Activated CD4-positive, alpha-beta T cell treated with anti-CD3 and anti-CD28 coated beads for 36 hours (primary cell): Measurements from ENCODE around the gene PUS10. TPM values are rescaled to one million over a fixed set of nuclear protein-coding genes. Genes with fewer than 3 reads are reported as not detected.

Experiments
- ATAC-seq: fragments of 200-7000 bp; cut with Tn5 transposase; one replicate; pipeline ENCODE4 v1.10.0; 2021; ENCODE audit warnings: mild to moderate bottlenecking, moderate library complexity
- CTCF ChIA-PET: fragments of 350-600 bp; sonication (Branson Sonifier 250); formaldehyde crosslinking; loops from one replicate; lab custom pipeline; 2021; ENCODE audit warnings: antibody characterized with exemption; lab: Charles Lee
- POLR2A ChIA-PET: fragments of 350-600 bp; sonication (Branson Sonifier 250); formaldehyde crosslinking; loops from one replicate; lab custom pipeline; 2021; ENCODE audit warnings: antibody characterized with exemption, inconsistent platforms; lab: Charles Lee
- DNase-seq: peaks from one replicate; pipeline ENCODE4 v3.0.0-alpha.2; 2020
- H3K27ac Mint-ChIP-seq: one replicate; pipeline ENCODE4 v1.8.0; 2021; ENCODE audit warnings: mixed read lengths
- H3K27me3 Mint-ChIP-seq: one replicate; pipeline ENCODE4 v1.8.0; 2021; ENCODE audit warnings: mixed read lengths
- H3K36me3 Mint-ChIP-seq: one replicate; pipeline ENCODE4 v1.8.0; 2021; ENCODE audit warnings: low read depth, mixed read lengths
- H3K4me1 Mint-ChIP-seq: one replicate; pipeline ENCODE4 v1.8.0; 2021; ENCODE audit warnings: mixed read lengths
- H3K4me3 Mint-ChIP-seq: one replicate; pipeline ENCODE4 v1.8.0; 2021; ENCODE audit warnings: mild to moderate bottlenecking, moderate library complexity, mixed read lengths
- H3K9me3 Mint-ChIP-seq: one replicate; pipeline ENCODE4 v1.8.0; 2021; ENCODE audit warnings: low read depth, mixed read lengths
- intact Hi-C, 2 experiments: fragments of 100-400 bp; cut with DNase I in 1 of 2; cut with micrococcal nuclease in 1 of 2; formaldehyde crosslinking; loops; one replicate each; pipeline versions ENCODE4 v1.14.2 to v1.15.1; 2022 to 2024; cut with DNase I, micrococcal nuclease
- total RNA-seq, 2 experiments: library from RNA; stranded (reverse); gene quantifications; one replicate each; pipeline ENCODE4 v1.2.3, GENCODE V29; 2021

PUS10 gene
- total RNA-seq, 2 experiments from 2014 or later: 8.5 to 8.9 TPM

GRCh38 chr2:60958361-60958760 is 59.7 kb downstream of the PUS10 start:
- no peak for DNase-seq
- no peak for ATAC-seq
- Mint-ChIP-seq H3K4me1 (peaks cover 10% of the 10 kb centered on the region), H3K27ac (no peak overlapping the region), H3K4me3 (no peak overlapping the region), H3K9me3 (no peaks in the 10 kb centered on the region), H3K27me3 (no peaks in the 10 kb centered on the region), H3K36me3 (peaks cover 11% of the 10 kb centered on the region)
- ChIA-PET POLR2A (no interaction called here), CTCF (interaction anchor here (0.6 to 1.4 kb wide), 4 partner anchors 13 to 213 kb away, joined by 3 to 5 read pairs (median 4); no protein-coding TSS in a partner anchor)
- intact Hi-C loops: no loop called here

GRCh38 chr2:60957643-60958042 is 60.4 kb downstream of the PUS10 start:
- Mint-ChIP-seq H3K4me1 (peaks cover 8% of the 10 kb centered on the region), H3K27me3 (no peaks in the 10 kb centered on the region), H3K9me3 (no peaks in the 10 kb centered on the region), H3K27ac (no peak overlapping the region), H3K4me3 (no peak overlapping the region), H3K36me3 (peaks cover 15% of the 10 kb centered on the region)
- POLR2A ChIA-PET: no interaction called here
- CTCF ChIA-PET: interaction anchor here (0.6 to 1.4 kb wide), 5 partner anchors 13 to 213 kb away, joined by 3 to 5 read pairs (median 4); no protein-coding TSS in a partner anchor
- intact Hi-C loops: no loop called here
- DNase-seq (no peak), ATAC-seq (no peak)

GRCh38 chr2:60957224-60957623 is 60.8 kb downstream of the PUS10 start:
- intact Hi-C loops: no loop called here
- Mint-ChIP-seq H3K36me3 (peaks cover 15% of the 10 kb centered on the region), H3K4me3 (no peak overlapping the region), H3K27me3 (no peaks in the 10 kb centered on the region), H3K4me1 (peaks cover 8% of the 10 kb centered on the region), H3K9me3 (no peaks in the 10 kb centered on the region), H3K27ac (no peak overlapping the region)
- POLR2A ChIA-PET: no interaction called here
- DNase-seq: no peak
- no peak for ATAC-seq
- CTCF ChIA-PET: interaction anchor here (0.9 to 1.4 kb wide), 4 partner anchors 11 to 42 kb away, joined by 3 to 5 read pairs (median 3); no protein-coding TSS in a partner anchor

GRCh38 chr2:60954139-60954538 is 63.9 kb downstream of the PUS10 start:
- no peak overlapping the region for H3K27ac Mint-ChIP-seq
- intact Hi-C loops: no loop called here

GRCh38 chr2:60948926-60949579 is 69.0 kb downstream of the PUS10 start:
- CTCF ChIA-PET: interaction anchor here (1.3 to 1.4 kb wide), 2 partner anchors 16 to 130 kb away, joined by 3 read pairs; no protein-coding TSS in a partner anchor
- H3K9me3 Mint-ChIP-seq: no peaks in the 10 kb centered on the region
- ATAC-seq (peak; percentile 66), DNase-seq (no peak)
- H3K27me3 Mint-ChIP-seq: no peaks in the 10 kb centered on the region
- intact Hi-C loops: no loop called here
- H3K4me1 Mint-ChIP-seq: peaks cover 15% of the 10 kb centered on the region
- no peak overlapping the region for H3K27ac Mint-ChIP-seq
- peaks cover 22% of the 10 kb centered on the region for H3K36me3 Mint-ChIP-seq
- H3K4me3 Mint-ChIP-seq: no peak overlapping the region
- POLR2A ChIA-PET: no interaction called here

More at GRCh38 chr2:60954139-60954538, 63.9 kb downstream of the PUS10 start:
- no peak for DNase-seq
- ChIA-PET POLR2A (no interaction called here), CTCF (interaction anchor here (0.6 to 2.2 kb wide), 5 partner anchors 11 to 1064 kb away, joined by 3 to 6 read pairs (median 4); no protein-coding TSS in a partner anchor)
- peaks cover 19% of the 10 kb centered on the region for H3K36me3 Mint-ChIP-seq
- H3K9me3 Mint-ChIP-seq: no peaks in the 10 kb centered on the region
- H3K4me1 Mint-ChIP-seq: peaks cover 11% of the 10 kb centered on the region
- no peaks in the 10 kb centered on the region for H3K27me3 Mint-ChIP-seq
- ATAC-seq: peak; percentile 85
- H3K4me3 Mint-ChIP-seq: no peak overlapping the region

GRCh38 chr2:60948161-60948560 is 69.9 kb downstream of the PUS10 start:
- Mint-ChIP-seq H3K36me3 (peaks cover 17% of the 10 kb centered on the region), H3K4me3 (no peak overlapping the region), H3K4me1 (peaks cover 11% of the 10 kb centered on the region), H3K27me3 (no peaks in the 10 kb centered on the region), H3K9me3 (no peaks in the 10 kb centered on the region), H3K27ac (no peak overlapping the region)
- ATAC-seq (no peak), DNase-seq (no peak)
- ChIA-PET CTCF (no interaction called here), POLR2A (interaction anchor here (0.7 kb wide), 1 partner anchor 47 kb away, joined by 3 read pairs; no protein-coding TSS in a partner anchor)
- intact Hi-C loops: no loop called here

GRCh38 chr2:60947056-60947455 is 71.0 kb downstream of the PUS10 start:
- no peaks in the 10 kb centered on the region for H3K9me3 Mint-ChIP-seq
- no peak overlapping the region for H3K27ac Mint-ChIP-seq
- ATAC-seq (no peak), DNase-seq (no peak)
- H3K27me3 Mint-ChIP-seq: no peaks in the 10 kb centered on the region
- POLR2A ChIA-PET: no interaction called here
- peaks cover 17% of the 10 kb centered on the region for H3K36me3 Mint-ChIP-seq
- CTCF ChIA-PET: interaction anchor here (0.6 to 1.5 kb wide), 3 partner anchors 8 to 1637 kb away, joined by 3 to 4 read pairs (median 3); no protein-coding TSS in a partner anchor
- intact Hi-C loops: no loop called here
- no peak overlapping the region for H3K4me3 Mint-ChIP-seq
- H3K4me1 Mint-ChIP-seq: peaks cover 11% of the 10 kb centered on the region

- DNase-seq (no peak), ATAC-seq (no peak)
- no peaks in the 10 kb centered on the region for H3K27me3 Mint-ChIP-seq
- no peak overlapping the region for H3K27ac Mint-ChIP-seq
- H3K36me3 Mint-ChIP-seq: peaks cover 15% of the 10 kb centered on the region
- ChIA-PET CTCF (interaction anchor here (0.8 to 1.6 kb wide), 7 partner anchors 9 to 238 kb away, joined by 3 to 5 read pairs (median 4); no protein-coding TSS in a partner anchor), POLR2A (no interaction called here)
- intact Hi-C loops: no loop called here
- H3K9me3 Mint-ChIP-seq: no peaks in the 10 kb centered on the region
- no peak overlapping the region for H3K4me3 Mint-ChIP-seq
- H3K4me1 Mint-ChIP-seq: peaks cover 11% of the 10 kb centered on the region
Observed at GRCh38 chr2:60945341-60945740, 72.7 kb downstream of the PUS10 start.

- no peak overlapping the region for H3K27ac Mint-ChIP-seq
- no peaks in the 10 kb centered on the region for H3K27me3 Mint-ChIP-seq
- H3K9me3 Mint-ChIP-seq: no peaks in the 10 kb centered on the region
- ATAC-seq: no peak
- H3K4me3 Mint-ChIP-seq: no peak overlapping the region
- peaks cover 43% of the 10 kb centered on the region for H3K36me3 Mint-ChIP-seq
- H3K4me1 Mint-ChIP-seq: peaks cover 4% of the 10 kb centered on the region
- POLR2A ChIA-PET: no interaction called here
- DNase-seq: no peak
- CTCF ChIA-PET: no interaction called here
- intact Hi-C loops: no loop called here
Observed at GRCh38 chr2:60939622-60940021, 78.4 kb downstream of the PUS10 start.

- ATAC-seq: no peak
- no peak overlapping the region for H3K27ac Mint-ChIP-seq
- POLR2A ChIA-PET: no interaction called here
- H3K27me3 Mint-ChIP-seq: no peaks in the 10 kb centered on the region
- DNase-seq: no peak
- intact Hi-C loops: no loop called here
- peaks cover 50% of the 10 kb centered on the region for H3K36me3 Mint-ChIP-seq
- H3K4me3 Mint-ChIP-seq: no peak overlapping the region
- peaks cover 4% of the 10 kb centered on the region for H3K4me1 Mint-ChIP-seq
- H3K9me3 Mint-ChIP-seq: no peaks in the 10 kb centered on the region
- CTCF ChIA-PET: no interaction called here
Observed at GRCh38 chr2:60938301-60938700, 79.8 kb downstream of the PUS10 start.

- no peak overlapping the region for H3K27ac Mint-ChIP-seq
- ChIA-PET CTCF (interaction anchor here (1.3 kb wide), 1 partner anchor 8 kb away, joined by 3 read pairs; no protein-coding TSS in a partner anchor), POLR2A (no interaction called here)
- intact Hi-C loops: no loop called here
- H3K4me3 Mint-ChIP-seq: no peak overlapping the region
- H3K4me1 Mint-ChIP-seq: peaks cover 9% of the 10 kb centered on the region
- peaks cover 58% of the 10 kb centered on the region for H3K36me3 Mint-ChIP-seq
- H3K27me3 Mint-ChIP-seq: no peaks in the 10 kb centered on the region
- no peak for DNase-seq
- no peak for ATAC-seq
- H3K9me3 Mint-ChIP-seq: no peaks in the 10 kb centered on the region
Observed at GRCh38 chr2:60936757-60937156, 81.3 kb downstream of the PUS10 start.
